A673 (cell line): ENCODE data around the gene GLI3. TPM values are rescaled to one million over a fixed set of nuclear protein-coding genes. Genes with fewer than 3 reads are reported as not detected.

Source experiments
- BruUV-seq: library from RNA; stranded (reverse); fragments of 400-500 nt; replicated peaks from 2 replicates; lab custom pipeline; 2021; lab: Mats Ljungman, UMichigan
- CTCF ChIA-PET: fragments of 300-600 bp; sonication (Branson Sonifier 250); formaldehyde crosslinking; loops from one replicate; lab custom pipeline; 2022; ENCODE audit warnings: antibody characterized with exemption; lab: Charles Lee
- POLR2A ChIA-PET: fragments of 300-600 bp; sonication (Branson Sonifier 250); formaldehyde crosslinking; loops from one replicate; lab custom pipeline; 2022; ENCODE audit warnings: antibody characterized with exemption; ENCODE audit not compliant: low non-redundant PET; lab: Charles Lee
- DNase-seq: peaks from one replicate; pipeline ENCODE4 v3.0.0-alpha.2; 2015; ENCODE audit warnings: low spot score
- H3K27ac ChIP-seq: fragments of 200-600 bp; sonication (generic); 2 replicates; pipeline ENCODE4 v1.5.1; 2016; ENCODE audit warnings: mixed run types, low read depth, mild to moderate bottlenecking, mixed read lengths, antibody characterized with exemption, low read length; ENCODE audit not compliant: poor library complexity, severe bottlenecking
- H3K27me3 ChIP-seq: fragments of 200-600 bp; sonication (generic); replicated peaks from 2 replicates; pipeline ENCODE4 v1.6.1; 2017; ENCODE audit warnings: mixed run types, low read depth, mild to moderate bottlenecking, mixed read lengths, antibody characterized with exemption, low read length; ENCODE audit not compliant: insufficient read depth, poor library complexity
- H3K36me3 ChIP-seq: fragments of 200-600 bp; sonication (generic); 2 replicates; pipeline ENCODE4 v1.6.1; 2016; ENCODE audit warnings: mixed run types, mild to moderate bottlenecking, mixed read lengths, antibody characterized with exemption, low read length; ENCODE audit not compliant: insufficient read depth, poor library complexity, severe bottlenecking
- H3K4me1 ChIP-seq: fragments of 200-600 bp; sonication (generic); 2 replicates; pipeline ENCODE4 v1.6.1; 2017; ENCODE audit warnings: mixed run types, mild to moderate bottlenecking, mixed read lengths, antibody characterized with exemption, low read length; ENCODE audit not compliant: insufficient read depth, poor library complexity, severe bottlenecking
- H3K4me3 ChIP-seq: fragments of 200-600 bp; sonication (generic); 2 replicates; pipeline ENCODE4 v1.5.1; 2016; ENCODE audit warnings: low read depth, mixed run types, mild to moderate bottlenecking, mixed read lengths, low read length; ENCODE audit not compliant: poor library complexity, severe bottlenecking
- H3K9me3 ChIP-seq: fragments of 200-600 bp; sonication (generic); 2 replicates; pipeline ENCODE4 v1.6.1; 2016; ENCODE audit warnings: mixed run types, low read depth, mild to moderate bottlenecking, mixed read lengths, antibody characterized with exemption, low read length; ENCODE audit not compliant: poor library complexity, severe bottlenecking
- CTCF ChIP-seq: fragments of 300-800, 200-600 bp; sonication (generic); conservative IDR thresholded peaks from 2 replicates; pipeline ENCODE4 v1.5.1; 2017; ENCODE audit warnings: low read depth, mild to moderate bottlenecking, antibody characterized with exemption, low read length, moderate library complexity, mixed read lengths
- EZH2 ChIP-seq: fragments of 200-600 bp; sonication (generic); IDR thresholded peaks from 2 replicates; pipeline ENCODE4 v1.6.1; 2017; ENCODE audit warnings: borderline replicate concordance, low read depth, mild to moderate bottlenecking, mixed read lengths, antibody characterized with exemption, low read length; ENCODE audit not compliant: poor library complexity, severe bottlenecking
- intact Hi-C: fragments of 100-400 bp; cut with micrococcal nuclease; formaldehyde crosslinking; loops from one replicate; pipeline ENCODE4 v1.10.0; 2022; ENCODE audit not compliant: unreplicated experiment
- total RNA-seq: library from RNA; stranded (reverse); gene quantifications from 2 replicates; pipeline ENCODE4 v1.2.3, GENCODE V29; 2021

Gene GLI3
- total RNA-seq, 1 experiment from 2014 or later, result 52.6 TPM

- CTCF ChIA-PET, result no interaction called here
- TF ChIP-seq EZH2 (no peak), CTCF (no peak)
- DNase-seq, result no peak
- intact Hi-C loops, result no loop called here
- Histone ChIP-seq H3K27me3 (no peaks in the 10 kb centered on the region), H3K27ac (no peak overlapping the region), H3K4me3 (no peak overlapping the region), H3K36me3 (no peaks in the 10 kb centered on the region), H3K4me1 (peaks cover 12% of the 10 kb centered on the region), H3K9me3 (no peaks in the 10 kb centered on the region)
- BruUV-seq, result no TSS peak
- POLR2A ChIA-PET, result no interaction called here
These were observed 23.9 kb downstream of the GLI3 start for GRCh38 chr7:42213093-42213492.

- TF ChIP-seq CTCF, result no peak
- Histone ChIP-seq H3K4me3 (no peak overlapping the region), H3K36me3 (no peaks in the 10 kb centered on the region), H3K27me3 (no peaks in the 10 kb centered on the region), H3K9me3 (no peaks in the 10 kb centered on the region), H3K4me1 (peaks cover 11% of the 10 kb centered on the region), H3K27ac (no peak overlapping the region)
- CTCF ChIA-PET, result no interaction called here
- intact Hi-C loops, result no loop called here
- POLR2A ChIA-PET, result no interaction called here
- BruUV-seq, result no TSS peak
- no peak for DNase-seq
These were observed 24.4 kb downstream of the GLI3 start for GRCh38 chr7:42212541-42213090.

DNA sequence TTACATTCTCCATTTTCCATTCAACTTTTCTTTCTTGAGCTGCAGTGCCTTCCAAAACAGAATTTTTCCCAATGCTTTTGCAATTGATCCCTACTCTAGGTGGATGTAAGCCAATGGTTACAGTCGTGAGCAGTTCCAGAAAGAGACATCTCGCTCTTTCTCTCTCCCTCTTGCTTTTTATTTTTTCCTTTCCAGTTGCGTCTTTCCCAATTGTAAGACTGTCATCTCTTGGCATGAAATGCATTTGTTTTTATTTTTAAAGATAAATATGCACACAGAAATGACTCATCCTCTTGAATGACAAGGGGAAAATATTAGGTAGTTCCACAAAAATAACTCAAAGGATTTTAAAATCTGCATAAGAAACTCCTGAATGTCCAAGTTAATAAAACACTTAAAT lies 25.1 kb downstream of the GLI3 start:
- TF ChIP-seq EZH2 (no peak), CTCF (no peak)
- no peaks in the 10 kb centered on the region for H3K36me3 ChIP-seq
- no peaks in the 10 kb centered on the region for H3K9me3 ChIP-seq
- peaks cover 11% of the 10 kb centered on the region for H3K4me1 ChIP-seq
- DNase-seq, result no peak
- H3K4me3 ChIP-seq, result no peak overlapping the region
- CTCF ChIA-PET, result no interaction called here
- POLR2A ChIA-PET, result no interaction called here
- no TSS peak for BruUV-seq
- intact Hi-C loops, result no loop called here
- no peaks in the 10 kb centered on the region for H3K27me3 ChIP-seq
- H3K27ac ChIP-seq, result no peak overlapping the region
